Natural killer cell (primary cell): ENCODE results near the gene FER. TPM values are rescaled to one million over a fixed set of nuclear protein-coding genes. Genes with fewer than 3 reads are reported as not detected.
A peak's percentile ranks its signal among the peaks of the same experiment; 100 is the strongest.

Experiments used
- ATAC-seq, 3 donors: fragments of 150-1000 bp in 2 of 3; fragments of 200-7000 bp in 1 of 3; cut with Tn5 transposase; 1 replicate in 1 of 3; 2 replicates in 2 of 3; pipeline ENCODE4 v1.10.0; 2021; ENCODE audit warnings: mild to moderate bottlenecking in 2 of 3, moderate library complexity in 2 of 3
- DNase-seq, 2 donors: peaks; one replicate each; pipeline versions ENCODE4 v3.0.0 to v3.0.0-alpha.2; 2013 to 2021; ENCODE audit warnings: mixed read lengths in 1 of 2
- H3K27ac ChIP-seq: one replicate; pipeline ENCODE4 v1.5.1; 2013; ENCODE audit warnings: mild to moderate bottlenecking, low read length
- H3K27me3 ChIP-seq: one replicate; pipeline ENCODE4 v1.6.1; 2013; ENCODE audit warnings: low read length; ENCODE audit not compliant: control insufficient read depth, insufficient read depth
- H3K36me3 ChIP-seq: one replicate; pipeline ENCODE4 v1.6.1; 2013; ENCODE audit warnings: low read length; ENCODE audit not compliant: control insufficient read depth, insufficient read depth
- H3K4me1 ChIP-seq: one replicate; pipeline ENCODE4 v1.6.1; 2013; ENCODE audit warnings: low read length; ENCODE audit not compliant: control insufficient read depth, insufficient read depth
- H3K4me3 ChIP-seq: one replicate; pipeline ENCODE4 v1.5.1; 2013; ENCODE audit warnings: low read length
- H3K9me3 ChIP-seq: one replicate; pipeline ENCODE4 v1.6.1; 2013; ENCODE audit warnings: low read length; ENCODE audit not compliant: control insufficient read depth, insufficient read depth
- H3K27ac Mint-ChIP-seq, 2 donors: one replicate each; pipeline ENCODE4 v1.8.0; 2022; ENCODE audit warnings: mild to moderate bottlenecking in 2 of 2, mixed read lengths in 2 of 2, moderate library complexity in 1 of 2
- H3K27me3 Mint-ChIP-seq, 2 donors: one replicate each; pipeline ENCODE4 v1.8.0; 2022; ENCODE audit warnings: low read depth in 2 of 2, mixed read lengths in 2 of 2
- H3K36me3 Mint-ChIP-seq: one replicate; pipeline ENCODE4 v1.8.0; 2022; ENCODE audit warnings: mixed read lengths
- H3K4me1 Mint-ChIP-seq, 2 donors: one replicate each; pipeline ENCODE4 v1.8.0; 2022; ENCODE audit warnings: mixed read lengths in 2 of 2
- H3K4me3 Mint-ChIP-seq: one replicate; pipeline ENCODE4 v1.8.0; 2022; ENCODE audit warnings: mild to moderate bottlenecking, moderate library complexity, mixed read lengths
- H3K9me3 Mint-ChIP-seq, 2 donors: one replicate each; pipeline ENCODE4 v1.8.0; 2022; ENCODE audit warnings: mixed read lengths in 2 of 2
- WGBS: methylation state at CpG from one replicate; pipeline ENCODE4 v1.1.7; 2013; ENCODE audit warnings: missing lambda C conversion rate; ENCODE audit not compliant: insufficient coverage; 5-methylcytosine and 5-hydroxymethylcytosine counted together
- intact Hi-C: fragments of 100-400 bp; cut with micrococcal nuclease; formaldehyde crosslinking; loops from one replicate; pipeline ENCODE4 v1.14.2; 2022
- total RNA-seq, 4 donors: library from RNA; stranded (reverse); fragments of 120-200 nt in 1 of 4; gene quantifications; one replicate each; pipeline versions ENCODE4 v1.2.3 to v1.2.4, GENCODE V29; 2013 to 2022
- TF ChIP-seq, protein P1 (sequence below): fragments of 200-600 bp; IDR thresholded peaks from one replicate; pipeline ENCODE4 v1.8.0; 2022; ENCODE audit warnings: antibody characterized with exemption

The FER gene
- total RNA-seq, 3 donors from 2014 or later (not counting 1 experiment from before 2014, with no cell fraction given), result 17.3 to 25.2 (median 19.4) TPM

GRCh38 chr5:108727651-108728565, 19.8 kb upstream of the FER start:
- TF ChIP-seq, protein P1, sequence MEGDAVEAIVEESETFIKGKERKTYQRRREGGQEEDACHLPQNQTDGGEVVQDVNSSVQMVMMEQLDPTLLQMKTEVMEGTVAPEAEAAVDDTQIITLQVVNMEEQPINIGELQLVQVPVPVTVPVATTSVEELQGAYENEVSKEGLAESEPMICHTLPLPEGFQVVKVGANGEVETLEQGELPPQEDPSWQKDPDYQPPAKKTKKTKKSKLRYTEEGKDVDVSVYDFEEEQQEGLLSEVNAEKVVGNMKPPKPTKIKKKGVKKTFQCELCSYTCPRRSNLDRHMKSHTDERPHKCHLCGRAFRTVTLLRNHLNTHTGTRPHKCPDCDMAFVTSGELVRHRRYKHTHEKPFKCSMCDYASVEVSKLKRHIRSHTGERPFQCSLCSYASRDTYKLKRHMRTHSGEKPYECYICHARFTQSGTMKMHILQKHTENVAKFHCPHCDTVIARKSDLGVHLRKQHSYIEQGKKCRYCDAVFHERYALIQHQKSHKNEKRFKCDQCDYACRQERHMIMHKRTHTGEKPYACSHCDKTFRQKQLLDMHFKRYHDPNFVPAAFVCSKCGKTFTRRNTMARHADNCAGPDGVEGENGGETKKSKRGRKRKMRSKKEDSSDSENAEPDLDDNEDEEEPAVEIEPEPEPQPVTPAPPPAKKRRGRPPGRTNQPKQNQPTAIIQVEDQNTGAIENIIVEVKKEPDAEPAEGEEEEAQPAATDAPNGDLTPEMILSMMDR, result no peak
- Histone ChIP-seq H3K36me3 (no peaks in the 10 kb centered on the region), H3K4me3 (peak overlapping the region; percentile 96), H3K9me3 (no peaks in the 10 kb centered on the region), H3K27me3 (no peaks in the 10 kb centered on the region), H3K4me1 (peaks cover 10% of the 10 kb centered on the region), H3K27ac (peak overlapping the region; percentile 91)
- under 1% methylated on average over 61 of the region's 61 CpGs for WGBS
- Mint-ChIP-seq H3K27ac (peak overlapping the region; percentile 77 to 82), H3K4me1 (peaks cover 25 to 33% of the 10 kb centered on the region in 2 donors), H3K36me3 (no peaks in the 10 kb centered on the region), H3K4me3 (peak overlapping the region; percentile 87), H3K27me3 (peaks cover 0 to 5% of the 10 kb centered on the region in 2 donors), H3K9me3 (no peaks in the 10 kb centered on the region)
- intact Hi-C loops, result loop anchor here (1.0 to 5.0 kb wide), 2 partner anchors 20 to 679 kb away; partner anchors contain the start of gene PJA2
- peak; percentile 53 to 61 for DNase-seq
- peak; percentile 77 to 89 (median 80) for ATAC-seq

- peaks cover 0 to 4% of the 10 kb centered on the region in 2 donors for H3K27me3 Mint-ChIP-seq
- Histone ChIP-seq H3K27ac (peak overlapping the region; percentile 91), H3K4me3 (peak overlapping the region; percentile 96), H3K9me3 (no peaks in the 10 kb centered on the region), H3K36me3 (no peaks in the 10 kb centered on the region), H3K27me3 (no peaks in the 10 kb centered on the region), H3K4me1 (peaks cover 10% of the 10 kb centered on the region)
- H3K36me3 Mint-ChIP-seq, result no peaks in the 10 kb centered on the region
- peak; percentile 68 to 81 (median 78) for ATAC-seq
- peak; percentile 37 to 84 for DNase-seq
- H3K27ac Mint-ChIP-seq, result peak overlapping the region; percentile 77 to 82
- intact Hi-C loops, result loop anchor here (1.0 to 5.0 kb wide), 2 partner anchors 20 to 679 kb away; partner anchors contain the start of gene PJA2
- 8% methylated on average over 10 of the region's 14 CpGs for WGBS
- no peaks in the 10 kb centered on the region for H3K9me3 Mint-ChIP-seq
- peak overlapping the region; percentile 87 for H3K4me3 Mint-ChIP-seq
- TF ChIP-seq, protein P1, result no peak
- H3K4me1 Mint-ChIP-seq, result peaks cover 25 to 33% of the 10 kb centered on the region in 2 donors
Observed at GRCh38 chr5:108728566-108729241, 19.0 kb upstream of the FER start.

DNA sequence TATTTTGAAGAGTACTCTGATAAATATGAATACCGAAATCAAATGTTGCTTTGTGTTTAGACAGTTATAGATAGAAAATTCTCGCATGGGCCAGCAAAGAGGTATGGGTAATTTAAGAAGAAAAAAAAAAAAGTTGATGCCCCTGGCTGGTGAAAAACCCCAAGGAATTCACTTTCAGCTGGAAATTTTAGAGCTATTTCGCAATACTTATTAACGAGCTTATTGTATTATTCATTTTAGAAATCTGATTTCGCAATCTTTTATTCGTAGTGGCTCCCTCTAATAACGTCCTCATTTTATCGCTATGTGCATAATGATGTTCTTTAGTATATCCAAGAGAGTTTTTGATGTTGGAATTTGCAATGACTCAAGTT, 18.5 kb upstream of the FER start:
- H3K4me3 ChIP-seq, result no peak overlapping the region
- peak overlapping the region; percentile 77 to 82 for H3K27ac Mint-ChIP-seq

More for the DNA sequence above, 18.5 kb upstream of the FER start:
- DNase-seq, result no peak
- no peaks in the 10 kb centered on the region for H3K9me3 Mint-ChIP-seq
- peak overlapping the region; percentile 91 for H3K27ac ChIP-seq
- H3K4me1 Mint-ChIP-seq, result peaks cover 25 to 33% of the 10 kb centered on the region in 2 donors
- H3K36me3 Mint-ChIP-seq, result no peaks in the 10 kb centered on the region
- no peaks in the 10 kb centered on the region for H3K36me3 ChIP-seq
- H3K4me3 Mint-ChIP-seq, result peak overlapping the region; percentile 87
- no peaks in the 10 kb centered on the region for H3K27me3 ChIP-seq
- ATAC-seq, result no peak
- H3K9me3 ChIP-seq, result no peaks in the 10 kb centered on the region
- H3K4me1 ChIP-seq, result peaks cover 10% of the 10 kb centered on the region
- intact Hi-C loops, result loop anchor here (5.0 kb wide), 1 partner anchor 678 kb away; the partner anchor contains the start of gene PJA2
- TF ChIP-seq, protein P1, result no peak
- 86% methylated on average over 6 of the region's 8 CpGs for WGBS
- peaks cover 0 to 4% of the 10 kb centered on the region in 2 donors for H3K27me3 Mint-ChIP-seq
